SU-DHL-6 (cell line): ENCODE data around the gene CD6.

Experiments used
- CTCF ChIP-seq: fragments of 200-600 bp; sonication (generic); IDR thresholded peaks from one replicate; pipeline ENCODE4 v1.5.1; 2017; ENCODE audit warnings: antibody characterized with exemption, mild to moderate bottlenecking, low read length, moderate library complexity; ENCODE audit not compliant: insufficient read depth, poor library complexity, severe bottlenecking
- EZH2phosphoT487 ChIP-seq: fragments of 200-600 bp; sonication (generic), shearing (Covaris generic); conservative IDR thresholded peaks from 2 replicates; pipeline ENCODE4 v1.6.1; 2018; ENCODE audit warnings: mild to moderate bottlenecking, antibody characterized with exemption, low read length, moderate library complexity, mixed read lengths

- TF ChIP-seq CTCF (no peak), EZH2phosphoT487 (no peak)
These were observed 34.9 kb upstream of the CD6 start for GRCh38 chr11:60936467-60937143.
